Pancreas (tissue), 10 donors: ENCODE results near the gene KCNH5. TPM values are rescaled to one million over a fixed set of nuclear protein-coding genes. Genes with fewer than 3 reads are reported as not detected.

ENCODE experiments used
- ATAC-seq, 4 donors: fragments of 200-7000 bp; cut with Tn5 transposase; one replicate each; pipeline versions ENCODE4 v1.8.0 to v1.9.1; 2020; ENCODE audit warnings: mild to moderate bottlenecking in 4 of 4, moderate library complexity in 4 of 4
- DNase-seq, 6 donors: peaks; one replicate each; pipeline ENCODE4 v3.0.0-alpha.2; 2020
- FAIRE-seq: peaks from 2 replicates; lab custom pipeline; 2012; peaks lifted over from hg19 to GRCh38; lab: Jason Lieb, UNC
- H3K27ac ChIP-seq, 4 donors: fragments of 200-600 bp; sonication (generic); 1 replicate in 3 of 4; 2 replicates in 1 of 4; pipeline versions ENCODE4 v1.5.0 to v1.8.0; 2020
- H3K27me3 ChIP-seq, 4 donors: fragments of 200-600 bp; one replicate each; pipeline ENCODE4 v1.8.0; 2021
- H3K36me3 ChIP-seq, 3 donors: fragments of 200-600 bp; sonication (generic) in 1 of 3; one replicate each; pipeline versions ENCODE4 v1.5.0 to v1.8.0; 2020 to 2021
- H3K4me1 ChIP-seq, 3 donors: fragments of 200-600 bp; one replicate each; pipeline ENCODE4 v1.8.0; 2021
- H3K4me3 ChIP-seq, 4 donors: fragments of 200-600 bp; sonication (generic) in 2 of 4; one replicate each; pipeline versions ENCODE4 v1.5.0 to v1.8.0; 2020 to 2021
- H3K9me3 ChIP-seq, 4 donors: fragments of 200-600 bp; one replicate each; pipeline ENCODE4 v1.8.0; 2021
- WGBS, 2 donors: extraction: QIAGEN DNeasy Blood & Tissue Kit; methylation state at CpG; one replicate each; pipeline ENCODE4 v1.1.7; 2013; 5-methylcytosine and 5-hydroxymethylcytosine counted together
- intact Hi-C, 3 donors: fragments of 100-400 bp; cut with DNase I; formaldehyde crosslinking; loops; one replicate each; pipeline versions ENCODE4 v1.11.1 to v1.14.2; 2022
- polyA plus RNA-seq, 2 donors: library from polyadenylated mRNA; stranded (reverse); fragments of 200-250 nt; gene quantifications; one replicate each; pipeline ENCODE4 v1.2.3, GENCODE V29; 2013
- total RNA-seq, 6 donors: library from RNA; stranded (reverse); fragmentation: NEBNext Ultra II Directional in 4 of 6; extraction: Animal tissue kit (Norgen Biotek cat#: 25700) in 4 of 6; gene quantifications; one replicate each; pipeline versions ENCODE4 v1.2.1 to v1.2.4, GENCODE V29; 2021 to 2023
- TF ChIP-seq, protein P1 (sequence below), 4 donors: fragments of 200-600 bp; sonication (generic) in 3 of 4; IDR thresholded peaks; one replicate each; pipeline versions ENCODE4 v1.5.0 to v1.8.0; 2021; ENCODE audit warnings: antibody characterized with exemption in 4 of 4
- donor health status: healthy with polysubstance abuse.
- donor health status: DM: no; HTN: no; CAD: no; lungs with moderate emphysema.
- donor health status: DM: no; HTN: no; CAD: no.
- donor health status: control.
- donor health status: control.
- donor health status: Bipolar disorder and iron deficiency.
- donor health status: DM: yes; HTN: yes; CAD: no.
- donor health status: DM: no; HTN: no; CAD: no.
- donor health status: DM: no; HTN: no; CAD: no.
- donor health status: DM: yes; HTN: yes; CAD: no.

Gene KCNH5
- total and polyA plus RNA-seq, 8 donors = not detected

DNA sequence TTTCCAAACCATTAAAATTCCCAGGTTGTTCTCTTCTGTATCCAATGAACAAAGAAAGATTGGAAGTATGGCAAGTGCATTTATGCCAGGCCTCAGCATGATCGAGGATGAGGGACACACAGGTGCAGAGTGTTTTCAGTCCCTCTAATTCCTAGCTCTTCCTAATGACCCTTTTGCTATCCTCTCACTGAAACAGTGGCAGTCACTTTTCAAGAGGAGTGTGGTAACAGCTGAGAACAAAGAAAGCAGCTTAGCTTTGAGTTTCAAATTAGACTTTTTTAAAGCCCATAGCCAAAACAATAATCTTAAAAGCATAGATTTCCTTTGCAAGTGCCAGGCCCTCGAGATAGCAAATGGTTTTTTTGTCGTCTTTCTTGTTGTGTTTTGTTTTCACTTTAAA is 110.8 kb downstream of the KCNH5 start:
- TF ChIP-seq, protein P1, sequence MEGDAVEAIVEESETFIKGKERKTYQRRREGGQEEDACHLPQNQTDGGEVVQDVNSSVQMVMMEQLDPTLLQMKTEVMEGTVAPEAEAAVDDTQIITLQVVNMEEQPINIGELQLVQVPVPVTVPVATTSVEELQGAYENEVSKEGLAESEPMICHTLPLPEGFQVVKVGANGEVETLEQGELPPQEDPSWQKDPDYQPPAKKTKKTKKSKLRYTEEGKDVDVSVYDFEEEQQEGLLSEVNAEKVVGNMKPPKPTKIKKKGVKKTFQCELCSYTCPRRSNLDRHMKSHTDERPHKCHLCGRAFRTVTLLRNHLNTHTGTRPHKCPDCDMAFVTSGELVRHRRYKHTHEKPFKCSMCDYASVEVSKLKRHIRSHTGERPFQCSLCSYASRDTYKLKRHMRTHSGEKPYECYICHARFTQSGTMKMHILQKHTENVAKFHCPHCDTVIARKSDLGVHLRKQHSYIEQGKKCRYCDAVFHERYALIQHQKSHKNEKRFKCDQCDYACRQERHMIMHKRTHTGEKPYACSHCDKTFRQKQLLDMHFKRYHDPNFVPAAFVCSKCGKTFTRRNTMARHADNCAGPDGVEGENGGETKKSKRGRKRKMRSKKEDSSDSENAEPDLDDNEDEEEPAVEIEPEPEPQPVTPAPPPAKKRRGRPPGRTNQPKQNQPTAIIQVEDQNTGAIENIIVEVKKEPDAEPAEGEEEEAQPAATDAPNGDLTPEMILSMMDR (IDR thresholded peaks at IDR 0.05) = no peak
- H3K36me3 ChIP-seq = no peaks in the 10 kb centered on the region
- DNase-seq (no peak), ATAC-seq (no peak), FAIRE-seq (no peak)
- H3K27me3 ChIP-seq = no peaks in the 10 kb centered on the region
- 44 to 55% methylated on average over 3 of the region's 3 CpGs for WGBS, 2 donors
- H3K4me1 ChIP-seq = no peaks in the 10 kb centered on the region
- no peak overlapping the region for H3K27ac ChIP-seq
- no peak overlapping the region for H3K4me3 ChIP-seq
- H3K9me3 ChIP-seq = no peaks in the 10 kb centered on the region
- intact Hi-C loops = no loop called here

DNA sequence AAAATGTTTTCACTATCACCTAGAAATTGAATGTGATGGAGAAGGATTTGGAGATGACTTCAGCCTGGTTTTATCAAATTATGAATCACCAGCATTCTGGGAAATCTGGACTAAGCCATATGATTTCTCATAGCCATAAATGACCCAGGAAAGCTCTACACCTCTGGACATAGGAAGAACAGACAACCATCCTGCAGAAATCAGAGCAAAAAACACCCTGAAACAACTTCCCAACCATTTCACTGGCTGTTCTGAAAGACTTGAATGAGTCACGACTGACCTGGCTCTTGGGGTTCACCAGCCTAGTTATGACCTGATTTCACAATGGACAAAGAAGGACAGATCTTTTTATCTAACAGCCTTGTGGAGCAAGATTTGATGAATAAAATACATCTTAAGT is 123.8 kb downstream of the KCNH5 start:
- WGBS, 2 donors = 45 to 46% methylated on average over 1 of the region's 1 CpG
- no peak overlapping the region for H3K4me3 ChIP-seq
- H3K27me3 ChIP-seq = no peaks in the 10 kb centered on the region
- no peaks in the 10 kb centered on the region for H3K36me3 ChIP-seq
- ATAC-seq = no peak
- no peaks in the 10 kb centered on the region for H3K9me3 ChIP-seq
- intact Hi-C loops = no loop called here
- no peaks in the 10 kb centered on the region for H3K4me1 ChIP-seq
- H3K27ac ChIP-seq = no peak overlapping the region
- TF ChIP-seq, protein P1 (IDR thresholded peaks at IDR 0.05) = no peak
- DNase-seq = no peak
- FAIRE-seq = no peak

DNA sequence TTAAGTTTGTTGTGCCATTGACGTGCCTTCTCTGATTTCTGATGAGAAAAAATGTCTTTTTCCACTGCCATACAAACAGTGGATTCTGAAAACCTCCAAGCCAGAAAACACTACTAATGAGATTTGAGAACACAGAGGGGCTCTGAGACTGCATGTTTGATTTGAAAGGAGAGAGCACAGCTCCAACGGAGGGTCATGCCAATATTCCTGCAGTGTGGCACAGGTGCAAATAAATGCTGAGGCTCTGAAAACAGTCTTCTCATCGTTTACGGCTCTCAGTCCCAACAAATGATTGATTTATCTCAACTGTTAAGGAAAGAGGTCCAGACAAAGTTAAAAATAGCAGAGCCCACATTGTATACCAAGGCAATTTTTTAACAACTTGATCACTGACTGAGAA is 128.7 kb downstream of the KCNH5 start:
- H3K4me3 ChIP-seq = no peak overlapping the region
- intact Hi-C loops = no loop called here
- no peaks in the 10 kb centered on the region for H3K4me1 ChIP-seq
- H3K9me3 ChIP-seq = no peaks in the 10 kb centered on the region
- no peaks in the 10 kb centered on the region for H3K36me3 ChIP-seq
- no peak for ATAC-seq
- DNase-seq = no peak
- 6 to 8% methylated on average over 4 of the region's 4 CpGs for WGBS, 2 donors
- TF ChIP-seq, protein P1 (IDR thresholded peaks at IDR 0.05) = no peak
- no peak overlapping the region for H3K27ac ChIP-seq
- no peaks in the 10 kb centered on the region for H3K27me3 ChIP-seq
- FAIRE-seq = no peak

DNA sequence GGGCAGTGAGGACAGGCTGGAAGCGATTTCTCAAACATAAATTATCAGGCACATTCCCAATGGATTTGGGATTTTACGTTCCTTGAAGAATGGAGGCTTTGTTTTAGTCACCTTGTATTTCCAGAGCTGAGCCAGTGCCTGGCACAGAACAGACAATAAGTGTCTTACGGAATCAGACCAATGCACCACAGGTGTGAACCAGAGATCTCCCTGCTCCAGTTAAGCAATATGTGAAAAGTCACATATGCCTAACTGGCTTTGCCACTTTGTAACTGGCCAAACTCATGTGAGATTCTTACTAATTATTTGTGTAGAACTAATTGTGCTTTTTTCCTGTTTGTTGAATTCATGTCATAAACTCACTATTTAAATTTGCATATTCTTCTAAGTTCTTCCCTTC is 130.4 kb downstream of the KCNH5 start:
- H3K4me3 ChIP-seq = no peak overlapping the region
- H3K36me3 ChIP-seq = no peaks in the 10 kb centered on the region
- no peaks in the 10 kb centered on the region for H3K27me3 ChIP-seq
- intact Hi-C loops = no loop called here
- H3K9me3 ChIP-seq = no peaks in the 10 kb centered on the region
- TF ChIP-seq, protein P1 (IDR thresholded peaks at IDR 0.05) = no peak
- no peaks in the 10 kb centered on the region for H3K4me1 ChIP-seq
- H3K27ac ChIP-seq = no peak overlapping the region
- FAIRE-seq = no peak
- ATAC-seq = no peak
- no peak for DNase-seq
- 31 to 33% methylated on average over 3 of the region's 3 CpGs for WGBS, 2 donors

DNA sequence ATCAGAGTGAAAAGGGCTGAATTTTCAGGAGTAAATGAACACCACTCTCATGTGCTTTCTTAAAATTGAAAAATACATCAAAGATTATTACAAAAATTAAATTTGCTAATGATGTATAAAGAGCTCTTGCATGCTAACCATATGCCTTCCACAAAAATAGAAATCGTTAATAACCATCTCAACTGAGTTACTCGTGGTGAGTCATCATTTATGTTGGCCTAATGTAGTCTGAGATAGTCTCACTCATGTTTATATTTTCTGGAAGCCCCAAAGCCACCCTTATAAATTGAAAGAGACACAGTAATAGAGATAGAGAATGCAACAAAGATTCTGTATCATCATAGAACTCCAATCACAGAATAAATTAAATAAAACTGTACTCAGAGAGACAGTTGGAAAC is 131.2 kb downstream of the KCNH5 start:
- Histone ChIP-seq H3K4me3 (no peak overlapping the region), H3K27ac (no peak overlapping the region), H3K9me3 (no peaks in the 10 kb centered on the region), H3K4me1 (no peaks in the 10 kb centered on the region), H3K27me3 (no peaks in the 10 kb centered on the region), H3K36me3 (no peaks in the 10 kb centered on the region)
- intact Hi-C loops = no loop called here
- no peak for DNase-seq
- TF ChIP-seq, protein P1 (IDR thresholded peaks at IDR 0.05) = no peak
- 26 to 50% methylated on average over 2 of the region's 2 CpGs for WGBS, 2 donors
- no peak for FAIRE-seq
- no peak for ATAC-seq
